Measurements from ENCODE around the gene MFN1.

MFN1 gene

DNA sequence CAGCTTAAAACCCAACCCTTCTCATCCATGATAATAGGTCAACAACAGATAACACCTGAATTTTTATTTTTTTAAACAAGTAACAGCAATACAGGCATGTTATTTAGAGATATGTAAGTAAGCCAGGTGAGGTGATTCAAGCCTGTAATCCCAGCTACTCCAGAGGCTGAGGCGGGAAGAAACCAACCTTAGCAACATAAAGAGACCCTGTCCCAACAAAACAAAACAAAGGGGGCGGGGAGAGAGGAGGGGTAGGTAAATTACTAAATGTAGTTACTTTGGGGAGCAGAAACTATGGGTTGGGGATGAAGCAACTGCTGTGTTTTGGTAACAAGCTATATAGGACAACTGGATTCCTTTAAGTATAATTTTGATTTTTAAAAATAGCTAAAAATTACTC, 56.8 kb downstream of the MFN1 start:
- in situ Hi-C loops (cut with MboI; ENCODE audit: low pct_unique_long_range_greater_than_20kb, low sequenced_read_pairs, unreplicated experiment): no loop called here
- no peak for DNase-seq (ENCODE audit: low spot score)
- TF ChIP-seq, protein P1, sequence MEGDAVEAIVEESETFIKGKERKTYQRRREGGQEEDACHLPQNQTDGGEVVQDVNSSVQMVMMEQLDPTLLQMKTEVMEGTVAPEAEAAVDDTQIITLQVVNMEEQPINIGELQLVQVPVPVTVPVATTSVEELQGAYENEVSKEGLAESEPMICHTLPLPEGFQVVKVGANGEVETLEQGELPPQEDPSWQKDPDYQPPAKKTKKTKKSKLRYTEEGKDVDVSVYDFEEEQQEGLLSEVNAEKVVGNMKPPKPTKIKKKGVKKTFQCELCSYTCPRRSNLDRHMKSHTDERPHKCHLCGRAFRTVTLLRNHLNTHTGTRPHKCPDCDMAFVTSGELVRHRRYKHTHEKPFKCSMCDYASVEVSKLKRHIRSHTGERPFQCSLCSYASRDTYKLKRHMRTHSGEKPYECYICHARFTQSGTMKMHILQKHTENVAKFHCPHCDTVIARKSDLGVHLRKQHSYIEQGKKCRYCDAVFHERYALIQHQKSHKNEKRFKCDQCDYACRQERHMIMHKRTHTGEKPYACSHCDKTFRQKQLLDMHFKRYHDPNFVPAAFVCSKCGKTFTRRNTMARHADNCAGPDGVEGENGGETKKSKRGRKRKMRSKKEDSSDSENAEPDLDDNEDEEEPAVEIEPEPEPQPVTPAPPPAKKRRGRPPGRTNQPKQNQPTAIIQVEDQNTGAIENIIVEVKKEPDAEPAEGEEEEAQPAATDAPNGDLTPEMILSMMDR (IDR thresholded peaks at IDR 0.05; ENCODE audit: extremely low read depth, insufficient read depth, missing control alignments): no peak

DNA sequence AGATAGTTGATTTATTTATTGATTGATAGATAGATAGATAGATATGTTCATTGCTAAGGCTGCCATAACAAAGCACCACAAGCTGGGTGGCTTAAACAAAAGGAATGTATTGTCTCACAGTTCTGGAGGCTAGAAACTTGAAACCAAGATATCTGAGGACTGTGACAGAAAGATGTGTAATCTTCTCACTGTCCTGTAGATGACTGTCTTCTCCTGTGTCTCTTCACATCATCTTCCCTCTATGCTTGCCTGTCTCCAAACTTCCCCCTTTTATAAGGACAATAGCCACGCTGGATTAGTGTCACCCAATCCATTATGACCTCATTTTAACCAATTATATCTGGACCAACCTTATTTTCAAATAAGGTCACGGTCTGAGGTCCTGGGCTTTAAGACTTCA, 62.8 kb downstream of the MFN1 start:
- no peak for DNase-seq (ENCODE audit: low spot score)
- TF ChIP-seq, protein P1 (IDR thresholded peaks at IDR 0.05; ENCODE audit: extremely low read depth, insufficient read depth, missing control alignments): peak; percentile 37
- in situ Hi-C loops (cut with MboI; ENCODE audit: low pct_unique_long_range_greater_than_20kb, low sequenced_read_pairs, unreplicated experiment): no loop called here

GRCh38 chr3:179410999-179411398, 63.5 kb downstream of the MFN1 start:
- no peak for DNase-seq (ENCODE audit: low spot score)
- in situ Hi-C loops (cut with MboI; ENCODE audit: low pct_unique_long_range_greater_than_20kb, low sequenced_read_pairs, unreplicated experiment): no loop called here
- TF ChIP-seq, protein P1 (IDR thresholded peaks at IDR 0.05; ENCODE audit: extremely low read depth, insufficient read depth, missing control alignments): peak; percentile 5

DNA sequence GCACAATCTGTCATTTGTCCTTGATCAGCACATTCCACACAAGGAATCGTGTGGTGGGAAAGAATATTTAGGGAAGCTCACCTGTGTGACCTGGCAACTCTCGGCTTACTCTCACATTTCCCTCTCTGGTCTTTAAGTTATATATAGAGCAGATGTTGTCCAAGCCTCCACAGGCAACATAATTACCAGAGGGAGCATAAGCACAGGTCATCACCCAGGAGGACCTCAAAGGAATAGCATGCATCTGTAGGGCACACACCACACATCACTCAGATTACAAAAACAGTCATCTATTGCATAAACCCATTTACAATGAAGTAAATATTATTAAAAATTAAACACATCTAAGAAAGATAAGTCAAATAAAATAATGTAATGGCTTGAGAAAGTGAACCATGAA, 67.3 kb downstream of the MFN1 start:
- DNase-seq (ENCODE audit: low spot score): no peak
- TF ChIP-seq, protein P1 (IDR thresholded peaks at IDR 0.05; ENCODE audit: extremely low read depth, insufficient read depth, missing control alignments): no peak
- in situ Hi-C loops (cut with MboI; ENCODE audit: low pct_unique_long_range_greater_than_20kb, low sequenced_read_pairs, unreplicated experiment): no loop called here

- no peak for DNase-seq (ENCODE audit: low spot score)
- TF ChIP-seq, protein P1 (IDR thresholded peaks at IDR 0.05; ENCODE audit: extremely low read depth, insufficient read depth, missing control alignments): no peak
- in situ Hi-C loops (cut with MboI; ENCODE audit: low pct_unique_long_range_greater_than_20kb, low sequenced_read_pairs, unreplicated experiment): no loop called here
These were observed 67.9 kb downstream of the MFN1 start for GRCh38 chr3:179415377-179415776.

GRCh38 chr3:179416681-179417080, 69.2 kb downstream of the MFN1 start:
- DNase-seq (ENCODE audit: low spot score): no peak
- in situ Hi-C loops (cut with MboI; ENCODE audit: low pct_unique_long_range_greater_than_20kb, low sequenced_read_pairs, unreplicated experiment): no loop called here
- TF ChIP-seq, protein P1 (IDR thresholded peaks at IDR 0.05; ENCODE audit: extremely low read depth, insufficient read depth, missing control alignments): no peak

DNA sequence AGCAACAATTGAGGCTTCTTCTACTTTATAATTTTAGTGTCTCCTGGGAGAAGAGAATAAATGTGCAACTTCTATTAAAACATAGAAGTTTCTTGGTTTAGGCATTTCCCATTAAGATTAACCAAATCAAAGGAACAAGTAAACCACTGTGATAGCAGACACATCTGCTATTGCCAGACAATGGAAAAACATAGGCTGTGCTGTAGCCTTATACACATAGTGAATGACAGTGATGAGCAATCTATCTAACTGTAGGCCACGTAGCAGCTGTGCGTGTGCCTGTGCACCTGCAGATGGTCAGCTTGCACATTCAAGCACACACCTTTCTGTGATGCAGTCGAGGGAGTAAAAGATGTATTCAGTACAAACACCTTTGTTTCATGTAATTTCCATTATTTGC, 71.1 kb downstream of the MFN1 start:
- in situ Hi-C loops (cut with MboI; ENCODE audit: low pct_unique_long_range_greater_than_20kb, low sequenced_read_pairs, unreplicated experiment): no loop called here
- DNase-seq (ENCODE audit: low spot score): no peak
- TF ChIP-seq, protein P1 (IDR thresholded peaks at IDR 0.05; ENCODE audit: extremely low read depth, insufficient read depth, missing control alignments): no peak

Data from GM13977 (cell line).